ENCODE results near the gene RER1.

DNA sequence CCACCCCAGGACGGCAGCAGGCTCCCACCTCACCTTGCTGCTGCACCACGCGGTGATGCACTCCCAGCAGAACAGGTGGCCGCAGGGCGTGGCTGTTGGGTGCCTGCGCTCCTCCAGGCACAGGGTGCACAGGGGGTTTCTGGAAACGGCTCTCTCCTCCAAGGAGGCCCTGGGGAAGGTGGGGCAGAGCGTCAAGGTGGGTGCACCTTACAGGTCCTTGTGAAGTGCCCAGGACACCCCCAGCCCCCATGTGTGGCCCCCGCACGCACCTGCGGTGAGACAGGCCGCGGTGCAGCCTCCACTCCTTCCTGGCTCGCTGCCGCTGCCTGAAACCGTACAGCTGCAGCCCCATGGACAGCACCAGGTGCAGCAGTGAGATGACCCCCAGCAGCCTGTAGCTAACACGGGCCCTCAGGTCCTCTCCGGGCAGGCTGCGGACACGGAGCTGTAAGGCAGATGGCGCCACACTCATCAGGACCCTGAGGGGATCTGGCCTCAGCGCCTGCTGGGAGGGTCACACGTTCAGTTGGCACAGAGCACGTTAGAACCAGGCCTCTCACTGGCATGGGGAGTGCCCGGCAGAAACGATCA is 14.9 kb downstream of the RER1 start:
- TF ChIP-seq POLR2A (IDR thresholded peaks at IDR 0.05) = no peak
- TF ChIP-seq, protein P1, sequence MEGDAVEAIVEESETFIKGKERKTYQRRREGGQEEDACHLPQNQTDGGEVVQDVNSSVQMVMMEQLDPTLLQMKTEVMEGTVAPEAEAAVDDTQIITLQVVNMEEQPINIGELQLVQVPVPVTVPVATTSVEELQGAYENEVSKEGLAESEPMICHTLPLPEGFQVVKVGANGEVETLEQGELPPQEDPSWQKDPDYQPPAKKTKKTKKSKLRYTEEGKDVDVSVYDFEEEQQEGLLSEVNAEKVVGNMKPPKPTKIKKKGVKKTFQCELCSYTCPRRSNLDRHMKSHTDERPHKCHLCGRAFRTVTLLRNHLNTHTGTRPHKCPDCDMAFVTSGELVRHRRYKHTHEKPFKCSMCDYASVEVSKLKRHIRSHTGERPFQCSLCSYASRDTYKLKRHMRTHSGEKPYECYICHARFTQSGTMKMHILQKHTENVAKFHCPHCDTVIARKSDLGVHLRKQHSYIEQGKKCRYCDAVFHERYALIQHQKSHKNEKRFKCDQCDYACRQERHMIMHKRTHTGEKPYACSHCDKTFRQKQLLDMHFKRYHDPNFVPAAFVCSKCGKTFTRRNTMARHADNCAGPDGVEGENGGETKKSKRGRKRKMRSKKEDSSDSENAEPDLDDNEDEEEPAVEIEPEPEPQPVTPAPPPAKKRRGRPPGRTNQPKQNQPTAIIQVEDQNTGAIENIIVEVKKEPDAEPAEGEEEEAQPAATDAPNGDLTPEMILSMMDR (IDR thresholded peaks at IDR 0.05) = no peak
